ENCODE results near the gene TESK2.

The TESK2 gene

GRCh38 chr1:45339789-45340558 lies 151.0 kb downstream of the TESK2 start, which contains the start of the genes MUTYH and TOE1:
MUTYH (minus strand) TSS chr1:45340440; CDS start chr1:45334505, 5,935 bp downstream.
TOE1 (plus strand) TSS chr1:45340170; CDS start chr1:45340253, 83 bp downstream.
- peak; percentile 99 for DNase-seq (ENCODE audit: low spot score)
- FAIRE-seq, result peak; percentile 92

- FAIRE-seq, result no peak
- DNase-seq (ENCODE audit: low spot score), result no peak
Observed at GRCh38 chr1:45337630-45338325, 153.2 kb downstream of the TESK2 start.

GRCh38 chr1:45335855-45336324 lies 155.1 kb downstream of the TESK2 start:
- DNase-seq (ENCODE audit: low spot score), result no peak
- FAIRE-seq, result no peak

- no peak for DNase-seq (ENCODE audit: low spot score)
- no peak for FAIRE-seq
Observed at GRCh38 chr1:45334308-45335245, 156.4 kb downstream of the TESK2 start.

GRCh38 chr1:45332346-45332720 lies 158.6 kb downstream of the TESK2 start:
- DNase-seq (ENCODE audit: low spot score), result peak; percentile 1
- FAIRE-seq, result no peak

- DNase-seq (ENCODE audit: low spot score) (peak; percentile 2), FAIRE-seq (no peak)
Observed at GRCh38 chr1:45331436-45332345, 159.3 kb downstream of the TESK2 start.

- DNase-seq (ENCODE audit: low spot score), result no peak
- no peak for FAIRE-seq
Observed at GRCh38 chr1:45329445-45329844, 161.5 kb downstream of the TESK2 start.

GRCh38 chr1:45328680-45329079 lies 162.3 kb downstream of the TESK2 start:
- FAIRE-seq (no peak), DNase-seq (ENCODE audit: low spot score) (no peak)

GRCh38 chr1:45327644-45328515 lies 163.1 kb downstream of the TESK2 start:
- DNase-seq (ENCODE audit: low spot score), result no peak
- FAIRE-seq, result no peak

GRCh38 chr1:45326627-45327623 lies 164.0 kb downstream of the TESK2 start, which contains the start of gene HPDL:
HPDL (plus strand) TSS chr1:45326895; CDS start chr1:45327149, 254 bp downstream.
- FAIRE-seq (no peak), DNase-seq (ENCODE audit: low spot score) (no peak)

- DNase-seq (ENCODE audit: low spot score) (no peak), FAIRE-seq (no peak)
Observed at GRCh38 chr1:45325851-45326506, 165.0 kb downstream of the TESK2 start.

GRCh38 chr1:45322486-45323040 lies 168.4 kb downstream of the TESK2 start:
- DNase-seq (ENCODE audit: low spot score) (no peak), FAIRE-seq (no peak)

- FAIRE-seq (no peak), DNase-seq (ENCODE audit: low spot score) (no peak)
Observed at GRCh38 chr1:45321444-45321843, 169.5 kb downstream of the TESK2 start.

- FAIRE-seq, result no peak
- no peak for DNase-seq (ENCODE audit: low spot score)
Observed at GRCh38 chr1:45319761-45320160, 171.2 kb downstream of the TESK2 start.

- FAIRE-seq (no peak), DNase-seq (ENCODE audit: low spot score) (no peak)
Observed at GRCh38 chr1:45317166-45317565, 173.8 kb downstream of the TESK2 start.

GRCh38 chr1:45314266-45314665 lies 176.7 kb downstream of the TESK2 start:
- no peak for DNase-seq (ENCODE audit: low spot score)
- no peak for FAIRE-seq

GRCh38 chr1:45306905-45307304 lies 184.1 kb downstream of the TESK2 start:
- FAIRE-seq, result no peak

More at GRCh38 chr1:45306905-45307304, 184.1 kb downstream of the TESK2 start:
- DNase-seq (ENCODE audit: low spot score), result no peak

Data from urothelium cell line (cell line).